IMR-90 (cell line): ENCODE measurements around the gene TBC1D1. TPM values are rescaled to one million over a fixed set of nuclear protein-coding genes. Genes with fewer than 3 reads are reported as not detected.

Source experiments
- ATAC-seq: fragments of 200-7000 bp; cut with Tn5 transposase; 2 replicates; pipeline ENCODE4 v1.9.1; 2020; ENCODE audit warnings: low read depth, mild to moderate bottlenecking, moderate library complexity
- BruUV-seq: library from RNA; stranded (reverse); fragments of 400-500 nt; replicated peaks from 2 replicates; lab custom pipeline; 2021; lab: Mats Ljungman, UMichigan
- CTCF ChIA-PET: fragments of 300-600 bp; formaldehyde crosslinking; extraction: SDS; loops from one replicate; lab custom pipeline; 2021; ENCODE audit warnings: antibody characterized with exemption; lab: Yijun Ruan, JAX
- POLR2A ChIA-PET: fragments of 300-600 bp; sonication (Branson Sonifier 250); formaldehyde crosslinking; loops from one replicate; lab custom pipeline; 2022; ENCODE audit warnings: antibody characterized with exemption; ENCODE audit not compliant: unreplicated experiment; lab: Charles Lee
- DNase-seq: peaks from one replicate; pipeline ENCODE4 v3.0.0; 2013
- H2AFZ ChIP-seq: replicated peaks from 2 replicates; pipeline ENCODE3; 2013; ENCODE audit warnings: low read length, mild to moderate bottlenecking; ENCODE audit not compliant: poor library complexity
- H2AK5ac ChIP-seq: 2 replicates; pipeline ENCODE4 v1.6.1; 2013; ENCODE audit warnings: low read depth, low read length, inconsistent platforms
- H2AK9ac ChIP-seq: replicated peaks from 2 replicates; pipeline ENCODE3; 2013; ENCODE audit warnings: mild to moderate bottlenecking, low read depth, low read length, moderate library complexity; ENCODE audit not compliant: poor library complexity
- H2BK120ac ChIP-seq: 2 replicates; pipeline ENCODE4 v1.6.1; 2013; ENCODE audit warnings: low read depth, low read length, inconsistent platforms
- H2BK15ac ChIP-seq: 3 replicates; pipeline ENCODE4 v1.6.1; 2013; ENCODE audit warnings: low read depth, low read length, inconsistent platforms
- H2BK20ac ChIP-seq: 2 replicates; pipeline ENCODE4 v1.6.1; 2013; ENCODE audit warnings: low read depth, mild to moderate bottlenecking, inconsistent platforms, low read length, moderate library complexity
- H2BK5ac ChIP-seq: 2 replicates; pipeline ENCODE4 v1.6.1; 2013; ENCODE audit warnings: mild to moderate bottlenecking, low read depth, low read length, inconsistent platforms; ENCODE audit not compliant: poor library complexity, severe bottlenecking
- H3K14ac ChIP-seq: replicated peaks from 2 replicates; pipeline ENCODE4 v1.6.1; 2013; ENCODE audit warnings: low read depth, low read length, inconsistent platforms
- H3K18ac ChIP-seq: 2 replicates; pipeline ENCODE4 v1.6.1; 2013; ENCODE audit warnings: low read depth, low read length, control low read depth
- H3K23ac ChIP-seq: 2 replicates; pipeline ENCODE4 v1.6.1; 2013; ENCODE audit warnings: low read depth, low read length, inconsistent platforms
- H3K27ac ChIP-seq: 2 replicates; pipeline ENCODE4 v1.5.1; 2013; ENCODE audit warnings: mild to moderate bottlenecking, control low read depth, low read length; ENCODE audit not compliant: insufficient read depth
- H3K27me3 ChIP-seq: 2 replicates; pipeline ENCODE4 v1.6.1; 2013; ENCODE audit warnings: low read length; ENCODE audit not compliant: control insufficient read depth, insufficient read depth
- H3K36me3 ChIP-seq: 2 replicates; pipeline ENCODE4 v1.6.1; 2013; ENCODE audit warnings: low read length, mixed read lengths; ENCODE audit not compliant: control insufficient read depth, insufficient read depth
- H3K4ac ChIP-seq: 2 replicates; pipeline ENCODE4 v1.6.1; 2013; ENCODE audit warnings: low read depth, low read length, inconsistent platforms
- H3K4me1 ChIP-seq: 2 replicates; pipeline ENCODE4 v1.6.1; 2013; ENCODE audit warnings: low read length, mixed read lengths; ENCODE audit not compliant: control insufficient read depth, insufficient read depth
- H3K4me2 ChIP-seq: 2 replicates; pipeline ENCODE4 v1.6.1; 2013; ENCODE audit warnings: low read depth, mild to moderate bottlenecking, control low read depth, low read length, moderate library complexity
- H3K4me3 ChIP-seq: 2 replicates; pipeline ENCODE4 v1.5.1; 2013; ENCODE audit warnings: low read depth, mild to moderate bottlenecking, control low read depth, low read length, moderate library complexity; ENCODE audit not compliant: insufficient read depth
- H3K56ac ChIP-seq: 2 replicates; pipeline ENCODE4 v1.6.1; 2013; ENCODE audit warnings: low read length, inconsistent platforms; ENCODE audit not compliant: insufficient read depth; ENCODE audit errors: extremely low read depth
- H3K79me1 ChIP-seq, 2 experiments: 2 replicates each; pipeline ENCODE4 v1.6.1; 2013; ENCODE audit warnings: low read length in 2 of 2, inconsistent platforms in 1 of 2, low read depth in 1 of 2
- H3K9ac ChIP-seq: 2 replicates; pipeline ENCODE4 v1.6.1; 2013; ENCODE audit warnings: low read depth, low read length, control low read depth
- H3K9me1 ChIP-seq: 2 replicates; pipeline ENCODE4 v1.6.1; 2013; ENCODE audit warnings: low read length, inconsistent platforms; ENCODE audit not compliant: insufficient read depth
- H3K9me3 ChIP-seq: 2 replicates; pipeline ENCODE4 v1.6.1; 2013; ENCODE audit warnings: low read length; ENCODE audit not compliant: control insufficient read depth, insufficient read depth
- H4K20me1 ChIP-seq: 2 replicates; pipeline ENCODE4 v1.6.1; 2013; ENCODE audit warnings: low read length, inconsistent platforms; ENCODE audit not compliant: insufficient read depth
- H4K5ac ChIP-seq: 2 replicates; pipeline ENCODE4 v1.6.1; 2013; ENCODE audit warnings: mild to moderate bottlenecking, low read depth, low read length, control low read depth
- H4K8ac ChIP-seq, 2 experiments: 2 replicates each; pipeline ENCODE4 v1.6.1; 2013; ENCODE audit warnings: low read depth in 2 of 2, low read length in 2 of 2, control low read depth in 1 of 2, inconsistent platforms in 1 of 2
- H4K91ac ChIP-seq: 2 replicates; pipeline ENCODE4 v1.6.1; 2013; ENCODE audit warnings: low read depth, low read length, inconsistent platforms; ENCODE audit not compliant: insufficient read depth
- BHLHE40 ChIP-seq: fragments of 150-350 bp; IDR thresholded peaks from 2 replicates; pipeline ENCODE4 v1.6.1; 2016; ENCODE audit warnings: mild to moderate bottlenecking, low read depth, low read length
- CEBPB ChIP-seq: IDR thresholded peaks from 2 replicates; pipeline ENCODE4 v1.6.1; 2012; ENCODE audit warnings: low read depth, low read length, improper control_type of control experiment
- CHD1 ChIP-seq: IDR thresholded peaks from 2 replicates; pipeline ENCODE4 v1.6.1; 2012; ENCODE audit warnings: low read depth, low read length, improper control_type of control experiment
- ELK1 ChIP-seq: fragments of 150-350 bp; IDR thresholded peaks from 2 replicates; pipeline ENCODE4 v1.6.1; 2016; ENCODE audit warnings: low read depth, mild to moderate bottlenecking, low read length, moderate library complexity, borderline replicate concordance
- FOS ChIP-seq: fragments of 150-350 bp; IDR thresholded peaks from 2 replicates; pipeline ENCODE4 v1.6.1; 2016; ENCODE audit warnings: low read depth, low read length
- MAFK ChIP-seq: IDR thresholded peaks from 2 replicates; pipeline ENCODE4 v1.6.1; 2012; ENCODE audit warnings: low read depth, low read length, improper control_type of control experiment
- MAZ ChIP-seq: IDR thresholded peaks from 2 replicates; pipeline ENCODE4 v1.6.1; 2012; ENCODE audit warnings: low read depth, mild to moderate bottlenecking, low read length, improper control_type of control experiment, moderate library complexity, borderline replicate concordance
- NFE2L2 ChIP-seq: fragments of 150-350 bp; IDR thresholded peaks from 2 replicates; pipeline ENCODE4 v1.6.1; 2016; ENCODE audit warnings: low read depth, mild to moderate bottlenecking, low read length
- POLR2A ChIP-seq: IDR thresholded peaks from 2 replicates; pipeline ENCODE4 v1.6.1; 2012; ENCODE audit warnings: mild to moderate bottlenecking, low read depth, low read length
- RAD21 ChIP-seq: IDR thresholded peaks from 2 replicates; pipeline ENCODE4 v1.6.1; 2012; ENCODE audit warnings: low read length, improper control_type of control experiment
- RCOR1 ChIP-seq: IDR thresholded peaks from 2 replicates; pipeline ENCODE4 v1.6.1; 2012; ENCODE audit warnings: mild to moderate bottlenecking, low read length, improper control_type of control experiment; ENCODE audit not compliant: insufficient replicate concordance
- RFX5 ChIP-seq: IDR thresholded peaks from 2 replicates; pipeline ENCODE4 v1.8.0; 2012; ENCODE audit warnings: low read depth, mild to moderate bottlenecking, low read length, moderate library complexity
- SMC3 ChIP-seq: fragments of 150-350 bp; IDR thresholded peaks from 2 replicates; pipeline ENCODE4 v1.6.1; 2016; ENCODE audit warnings: low read depth, mild to moderate bottlenecking, antibody characterized with exemption, low read length, moderate library complexity
- WGBS, 2 experiments: methylation state at CpG; one replicate each; pipeline versions ENCODE4 v1.1.5 to v1.1.7; 2013; ENCODE audit warnings: missing lambda C conversion rate in 2 of 2; ENCODE audit not compliant: insufficient read length in 1 of 2; ENCODE audit errors: extremely low coverage in 2 of 2; 5-methylcytosine and 5-hydroxymethylcytosine counted together
- dilution Hi-C: fragments of 300-500 bp; cut with HindIII; formaldehyde crosslinking; loops from one replicate; pipeline ENCODE4 v1.14.3; 2018; ENCODE audit warnings: low sequenced_read_pairs; ENCODE audit not compliant: unreplicated experiment
- in situ Hi-C: fragments of 300-500 bp; cut with MboI; formaldehyde crosslinking; loops from 3 replicates; pipeline ENCODE4 v1.14.3; 2019; ENCODE audit warnings: low sequenced_read_pairs, inconsistent platforms, mixed read lengths
- intact Hi-C: fragments of 100-400 bp; cut with micrococcal nuclease; formaldehyde crosslinking; loops from 2 replicates; pipeline ENCODE4 v1.10.0; 2022
- polyA plus RNA-seq, 3 experiments: library from polyadenylated mRNA; depleted of rRNA; stranded (reverse); fragments of >200 nt; gene quantifications; 2 replicates each; pipeline ENCODE4 v1.2.3, GENCODE V29; 2012; ENCODE audit warnings: low replicate concordance in 1 of 3
- total RNA-seq: library from RNA; depleted of rRNA; stranded (reverse); fragments of >200 nt; gene quantifications from 2 replicates; pipeline ENCODE4 v1.2.3, GENCODE V29; 2012
- TF ChIP-seq, protein P1 (sequence below): fragments of 150-350 bp; IDR thresholded peaks from 2 replicates; pipeline ENCODE4 v1.6.1; 2017; ENCODE audit warnings: mild to moderate bottlenecking, antibody characterized with exemption, low read length, low read depth

TBC1D1 gene
- total and polyA plus RNA-seq, 2 of the 4 experiments (the other 2 are of a cell fraction) = 42.4 to 104 TPM

GRCh38 chr4:37995299-37995821 lies 104.5 kb downstream of the TBC1D1 start:
- BruUV-seq = no TSS peak
- H2BK120ac ChIP-seq = no peak overlapping the region
- DNase-seq (no peak), ATAC-seq (no peak)
- H3K79me1 ChIP-seq = peaks cover 35 to 59% of the 10 kb centered on the region in 2 experiments
- no peak overlapping the region for H3K9ac ChIP-seq
- H4K20me1 ChIP-seq = no peaks in the 10 kb centered on the region
- H3K4ac ChIP-seq = no peak overlapping the region
- H4K5ac ChIP-seq = no peak overlapping the region
- H2AFZ ChIP-seq = no peak overlapping the region
- peaks cover 8% of the 10 kb centered on the region; the same call in 1 of the 2 replicates for H3K9me1 ChIP-seq
- H3K4me2 ChIP-seq = no peak overlapping the region
- CTCF ChIA-PET = no interaction called here
- no peak overlapping the region for H2BK15ac ChIP-seq
- H2BK5ac ChIP-seq = no peak overlapping the region
- no peak overlapping the region for H2AK9ac ChIP-seq
- dilution Hi-C loops = no loop called here
- no peak overlapping the region for H4K91ac ChIP-seq
- in situ Hi-C loops = no loop called here
- H2BK20ac ChIP-seq = no peak overlapping the region
- no peaks in the 10 kb centered on the region for H3K9me3 ChIP-seq
- no peaks in the 10 kb centered on the region for H3K27me3 ChIP-seq
- H3K4me1 ChIP-seq = no peaks in the 10 kb centered on the region
- no peak overlapping the region for H2AK5ac ChIP-seq
- intact Hi-C loops = no loop called here
- TF ChIP-seq SMC3 (no peak), CEBPB (no peak), RAD21 (no peak), MAFK (no peak), NFE2L2 (no peak), FOS (no peak), RCOR1 (no peak), POLR2A (no peak), MAZ (no peak), ELK1 (no peak), BHLHE40 (no peak), CHD1 (no peak), RFX5 (no peak)
- TF ChIP-seq, protein P1, sequence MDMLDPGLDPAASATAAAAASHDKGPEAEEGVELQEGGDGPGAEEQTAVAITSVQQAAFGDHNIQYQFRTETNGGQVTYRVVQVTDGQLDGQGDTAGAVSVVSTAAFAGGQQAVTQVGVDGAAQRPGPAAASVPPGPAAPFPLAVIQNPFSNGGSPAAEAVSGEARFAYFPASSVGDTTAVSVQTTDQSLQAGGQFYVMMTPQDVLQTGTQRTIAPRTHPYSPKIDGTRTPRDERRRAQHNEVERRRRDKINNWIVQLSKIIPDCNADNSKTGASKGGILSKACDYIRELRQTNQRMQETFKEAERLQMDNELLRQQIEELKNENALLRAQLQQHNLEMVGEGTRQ = no peak
- no peak overlapping the region for H4K8ac ChIP-seq
- H3K14ac ChIP-seq = no peak overlapping the region
- H3K36me3 ChIP-seq = no peaks in the 10 kb centered on the region
- WGBS, 2 experiments = no CpG with 5 or more reads among the region's 5 CpGs
- H3K4me3 ChIP-seq = no peak overlapping the region
- H3K23ac ChIP-seq = no peak overlapping the region
- H3K56ac ChIP-seq = no peak overlapping the region
- H3K18ac ChIP-seq = no peak overlapping the region
- no peak overlapping the region for H3K27ac ChIP-seq
- POLR2A ChIA-PET = no interaction called here
